AG20443 (cell line): Measurements from ENCODE around the gene PHC2.

Experiments
- DNase-seq: peaks from one replicate; pipeline ENCODE4 v3.0.0; 2012; ENCODE audit warnings: low spot score, mixed read lengths

PHC2 gene

GRCh38 chr1:33289858-33290154, 141.1 kb downstream of the PHC2 start:
- DNase-seq, result no peak

- no peak for DNase-seq
These were observed 141.7 kb downstream of the PHC2 start for GRCh38 chr1:33288976-33289857.

GRCh38 chr1:33287317-33287716, 143.6 kb downstream of the PHC2 start:
- DNase-seq, result no peak

GRCh38 chr1:33286451-33287185, 144.3 kb downstream of the PHC2 start:
- DNase-seq, result no peak

- no peak for DNase-seq
These were observed 146.8 kb downstream of the PHC2 start for GRCh38 chr1:33284049-33284448.

GRCh38 chr1:33282791-33283190, 148.1 kb downstream of the PHC2 start:
- no peak for DNase-seq

GRCh38 chr1:33281554-33282303, 149.2 kb downstream of the PHC2 start:
- no peak for DNase-seq

GRCh38 chr1:33280091-33280661, 150.7 kb downstream of the PHC2 start:
- DNase-seq, result no peak

- DNase-seq, result no peak
These were observed 153.3 kb downstream of the PHC2 start for GRCh38 chr1:33277488-33278084.

- DNase-seq, result no peak
These were observed 154.2 kb downstream of the PHC2 start for GRCh38 chr1:33276573-33277298.

GRCh38 chr1:33275706-33276572, 155.0 kb downstream of the PHC2 start:
- no peak for DNase-seq

GRCh38 chr1:33275195-33275594, 155.7 kb downstream of the PHC2 start:
- DNase-seq, result no peak

GRCh38 chr1:33274446-33274845, 156.4 kb downstream of the PHC2 start:
- no peak for DNase-seq

GRCh38 chr1:33273961-33274371, 156.9 kb downstream of the PHC2 start:
- DNase-seq, result no peak
